Smooth muscle cell (in vitro differentiated cells): ENCODE results near the gene PRR15. TPM values are rescaled to one million over a fixed set of nuclear protein-coding genes. Genes with fewer than 3 reads are reported as not detected.

ENCODE experiments used
- polyA plus RNA-seq: library from polyadenylated mRNA; unstranded; fragments of >200 nt; fragmentation: Nextera tagmentation; extraction: Ambion mirVana; gene quantifications from 2 replicates; pipeline ENCODE4 v1.2.1, GENCODE V29; 2016
- total RNA-seq: library from RNA; depleted of rRNA; stranded (reverse); fragments of >200 nt; gene quantifications from 2 replicates; pipeline ENCODE4 v1.2.3, GENCODE V29; 2014

The PRR15 gene
- total and polyA plus RNA-seq, 2 experiments from 2014 or later, result 0.96 to 3.8 TPM

Other genes starting within 250 kb of the PRR15 start
- 0.22 TPM in 1 of 2 replicates, not detected in the other for gene WIPF3, start 242.7 kb downstream of the PRR15 start, total RNA-seq
- 0.31 TPM in 1 of 2 replicates, not detected in the other for gene WIPF3, start 242.7 kb downstream of the PRR15 start, polyA plus RNA-seq